NK-92 treated with Interleukin-12 subunit alpha and Interleukin-12 subunit beta, amount 100 ng/mL, for 24 hours (cell line): ENCODE results near the gene DYNC2H1.
"Not testable (repeated sequence)": the region's sequence is repeated elsewhere in the genome, so short reads cannot be mapped to it uniquely, and the experiment has no call there.

Experiments used
- DNase-seq: peaks from one replicate; lab custom pipeline; 2025; lab: John Stamatoyannopoulos, UW

The DYNC2H1 gene

GRCh38 chr11:103114836-103115235 is 5.6 kb downstream of the DYNC2H1 start:
- DNase-seq, result no peak

GRCh38 chr11:103125462-103125861 is 16.2 kb downstream of the DYNC2H1 start:
- no peak for DNase-seq

DNA sequence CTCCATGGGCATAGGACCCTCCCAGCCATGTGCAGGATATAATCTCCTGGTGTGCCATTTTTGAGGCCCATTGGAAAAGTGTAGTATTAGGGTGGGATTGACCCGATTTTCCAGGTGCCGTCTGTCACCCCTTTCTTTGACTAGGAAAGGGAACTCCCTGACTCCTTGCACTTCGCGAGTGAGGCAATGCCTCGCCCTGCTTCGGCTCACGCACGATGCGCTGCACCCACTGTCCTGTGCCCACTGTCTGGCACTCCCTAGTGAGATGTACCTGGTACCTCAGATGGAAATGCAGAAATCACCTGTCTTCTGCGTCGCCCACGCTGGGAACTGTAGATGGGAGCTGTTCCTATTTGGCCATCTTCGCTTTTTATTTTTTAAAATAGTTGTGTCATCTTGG is 32.8 kb downstream of the DYNC2H1 start:
- DNase-seq, result not testable (repeated sequence)

GRCh38 chr11:103147627-103148026 is 38.4 kb downstream of the DYNC2H1 start:
- DNase-seq, result no peak

DNA sequence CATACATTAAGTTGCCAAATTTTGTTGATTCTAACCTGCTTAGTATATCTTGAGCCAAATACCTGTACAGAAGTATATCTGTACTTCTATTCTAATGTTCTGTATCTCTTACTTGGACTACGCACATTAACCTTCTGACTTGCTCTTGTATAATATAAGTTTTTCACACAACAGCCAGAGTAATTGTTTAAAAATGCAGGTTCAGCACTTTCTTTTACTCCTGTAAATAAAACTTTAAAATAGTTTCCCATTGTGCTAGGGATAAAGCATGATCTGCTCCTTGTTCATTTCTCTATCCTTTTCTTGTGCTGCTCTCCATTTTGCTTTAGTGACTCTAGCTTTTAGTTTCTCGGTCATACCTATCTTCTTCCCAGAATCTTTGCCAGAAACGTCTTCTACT is 48.3 kb downstream of the DYNC2H1 start:
- DNase-seq, result no peak

DNA sequence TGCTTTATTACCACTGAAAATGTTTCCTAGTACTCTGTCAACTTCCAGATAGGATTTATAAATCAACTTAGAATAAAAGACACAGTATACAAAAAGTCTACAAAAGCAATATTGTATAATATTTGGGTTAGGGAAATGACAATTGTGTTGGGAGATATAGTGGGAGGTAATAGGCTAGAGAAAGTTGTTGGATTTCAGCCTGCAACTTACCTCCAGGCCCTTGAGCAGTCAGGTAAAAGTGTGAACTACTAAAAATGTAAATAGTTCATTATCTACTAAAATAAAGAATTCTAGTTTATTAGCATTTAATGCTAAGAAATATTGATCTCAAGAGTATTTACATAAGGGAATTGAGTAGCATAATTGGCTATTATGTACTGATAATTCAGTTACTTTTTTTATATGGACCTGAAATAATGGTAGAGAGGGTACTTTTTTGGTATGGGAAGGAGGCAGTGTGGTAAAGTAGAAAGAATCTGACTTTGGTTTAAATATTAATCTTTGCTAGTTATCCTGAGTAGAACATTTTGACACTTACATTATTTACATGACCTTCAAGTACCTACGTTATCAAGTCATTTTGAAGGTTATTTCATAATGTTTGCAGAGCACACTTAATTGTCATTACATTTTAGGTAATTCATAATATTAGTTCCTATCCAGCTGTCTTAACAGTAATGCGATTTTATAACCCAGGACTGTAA is 55.0 kb downstream of the DYNC2H1 start:
- no peak for DNase-seq

- no peak for DNase-seq
These were observed 57.9 kb downstream of the DYNC2H1 start for GRCh38 chr11:103167166-103167565.

DNA sequence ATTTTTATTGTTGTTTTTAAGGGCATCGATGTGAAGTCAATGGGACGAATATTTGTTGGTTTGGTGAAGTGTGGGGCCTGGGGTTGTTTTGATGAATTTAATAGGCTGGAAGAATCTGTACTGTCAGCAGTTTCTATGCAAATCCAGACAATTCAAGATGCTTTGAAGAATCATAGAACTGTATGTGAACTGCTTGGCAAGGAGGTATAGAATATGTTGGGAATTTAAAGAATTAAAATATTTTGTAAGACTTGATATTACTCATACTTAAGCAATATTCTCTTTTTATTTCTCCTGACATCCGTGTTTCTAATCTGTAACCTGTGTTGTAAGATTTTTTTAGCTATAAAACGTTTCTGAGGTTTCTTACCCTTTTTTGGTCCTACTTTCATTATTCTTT is 61.6 kb downstream of the DYNC2H1 start:
- DNase-seq, result no peak

GRCh38 chr11:103175461-103176129 is 66.4 kb downstream of the DYNC2H1 start:
- DNase-seq, result no peak

DNA sequence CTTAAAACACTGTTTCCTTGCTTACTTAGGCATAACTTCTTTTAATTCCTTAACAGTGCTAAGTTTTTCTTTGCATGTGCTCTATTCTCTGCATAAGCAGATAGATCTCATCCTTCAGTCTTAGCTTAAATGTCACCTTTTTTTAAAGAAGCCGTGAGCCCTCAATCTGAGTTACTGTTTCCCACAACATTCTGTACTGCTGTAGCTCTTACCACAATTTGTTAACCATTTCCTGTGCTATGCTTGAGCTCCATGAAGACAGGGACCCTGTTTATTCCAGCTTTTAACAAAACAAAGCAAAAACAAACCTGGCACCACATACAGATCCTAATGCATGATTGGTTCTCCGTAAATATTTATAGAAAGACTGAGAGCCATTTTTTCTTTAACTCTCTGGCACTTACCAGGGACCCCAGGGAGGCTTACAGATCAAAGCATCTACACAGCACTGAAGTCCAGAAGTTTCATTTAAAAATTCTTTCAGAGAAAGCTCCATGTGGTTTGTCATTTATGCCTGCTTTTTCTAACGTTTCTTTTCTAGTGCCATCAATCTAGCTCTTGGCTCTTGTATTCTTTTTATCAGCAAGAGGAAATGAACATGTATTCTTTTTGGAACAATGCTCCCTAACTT is 74.9 kb downstream of the DYNC2H1 start:
- no peak for DNase-seq

DNA sequence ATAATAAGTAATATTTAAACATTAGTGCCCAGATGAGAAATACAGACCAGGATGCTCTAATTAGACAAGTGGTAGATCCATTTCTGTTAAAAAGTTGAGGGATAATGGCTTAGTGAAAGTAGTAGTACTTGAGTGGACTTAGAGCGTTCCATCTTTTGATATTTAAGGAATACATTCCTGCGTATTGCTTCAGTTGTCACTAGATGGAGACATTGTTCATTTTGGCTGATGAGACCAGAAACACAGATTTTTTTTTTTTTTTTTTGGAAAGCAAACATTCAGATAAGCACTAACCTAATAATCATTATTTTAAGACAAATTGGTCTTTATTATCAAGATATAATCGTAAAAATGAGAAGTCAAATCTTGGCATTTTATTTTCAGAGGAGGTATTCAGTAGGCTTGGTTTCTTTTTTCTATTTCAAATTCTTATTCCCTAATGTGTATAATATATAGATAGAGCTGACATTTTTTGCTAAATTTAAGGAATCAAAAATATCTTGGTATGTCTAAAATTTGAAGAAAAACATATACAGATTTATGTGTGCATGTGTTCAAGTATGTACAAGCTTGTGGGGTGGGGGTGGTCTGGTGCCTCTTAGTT is 92.9 kb downstream of the DYNC2H1 start:
- no peak for DNase-seq

GRCh38 chr11:103210543-103210942 is 101.3 kb downstream of the DYNC2H1 start:
- no peak for DNase-seq

DNA sequence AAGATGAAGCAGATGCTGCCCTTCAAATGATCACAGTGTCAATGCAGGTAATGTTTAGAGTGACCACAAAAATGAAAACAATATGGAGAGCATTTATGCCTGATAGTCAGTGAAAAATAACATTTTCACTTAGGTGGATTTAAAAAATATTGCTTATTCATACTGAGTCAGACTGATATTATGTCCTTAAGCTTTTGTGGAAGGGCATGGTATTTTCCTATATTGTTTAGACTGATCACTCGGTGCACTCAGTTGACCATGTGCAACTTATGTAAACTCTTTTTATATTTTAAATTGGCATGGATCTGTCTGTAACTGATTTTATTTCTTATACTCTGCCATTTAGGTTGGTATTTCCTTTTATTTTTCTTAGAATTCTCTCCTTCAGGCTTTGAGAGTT is 106.6 kb downstream of the DYNC2H1 start:
- DNase-seq, result no peak

DNA sequence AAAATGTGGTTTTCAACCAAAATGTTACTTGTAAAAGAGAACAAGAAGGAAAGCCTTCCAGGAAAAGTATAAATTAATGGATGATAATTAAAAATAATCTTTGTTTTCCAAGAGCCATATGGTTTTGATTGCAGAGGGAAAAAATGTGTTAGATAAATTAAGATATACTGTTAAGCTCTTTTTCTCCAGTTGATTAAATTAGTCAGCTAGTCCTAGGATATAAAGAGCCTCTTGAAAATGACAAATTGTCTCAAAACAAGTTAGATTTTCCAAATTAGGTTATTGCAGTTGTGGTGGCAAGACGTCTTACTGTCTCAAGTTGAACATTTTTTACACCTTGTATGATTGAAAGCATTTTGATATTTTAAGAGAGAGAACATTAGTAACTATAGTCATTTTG is 110.9 kb downstream of the DYNC2H1 start:
- DNase-seq, result no peak

- no peak for DNase-seq
These were observed 113.6 kb downstream of the DYNC2H1 start for GRCh38 chr11:103222806-103223205.

- DNase-seq, result no peak
These were observed 119.6 kb downstream of the DYNC2H1 start for GRCh38 chr11:103228807-103229206.

- DNase-seq, result no peak
These were observed 125.7 kb downstream of the DYNC2H1 start for GRCh38 chr11:103234974-103235373.

DNA sequence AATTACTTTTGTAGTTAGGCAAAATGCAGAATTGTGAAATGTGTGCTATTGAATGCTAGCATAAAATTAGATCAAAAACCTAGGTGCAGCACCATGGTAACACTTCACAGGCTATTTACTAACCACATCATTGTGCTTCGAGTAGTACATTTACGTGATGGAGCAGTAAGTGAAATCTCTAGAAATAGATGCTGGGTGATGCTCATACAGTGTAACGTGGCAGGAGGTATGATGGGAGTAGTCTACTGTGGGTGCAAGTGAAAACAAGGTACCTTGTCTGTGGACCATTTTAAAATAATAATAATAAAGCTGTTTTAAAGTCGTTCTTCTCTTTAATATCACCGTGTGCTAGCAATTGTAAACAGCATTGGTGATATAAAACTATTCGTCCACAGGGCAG is 132.3 kb downstream of the DYNC2H1 start:
- no peak for DNase-seq

DNA sequence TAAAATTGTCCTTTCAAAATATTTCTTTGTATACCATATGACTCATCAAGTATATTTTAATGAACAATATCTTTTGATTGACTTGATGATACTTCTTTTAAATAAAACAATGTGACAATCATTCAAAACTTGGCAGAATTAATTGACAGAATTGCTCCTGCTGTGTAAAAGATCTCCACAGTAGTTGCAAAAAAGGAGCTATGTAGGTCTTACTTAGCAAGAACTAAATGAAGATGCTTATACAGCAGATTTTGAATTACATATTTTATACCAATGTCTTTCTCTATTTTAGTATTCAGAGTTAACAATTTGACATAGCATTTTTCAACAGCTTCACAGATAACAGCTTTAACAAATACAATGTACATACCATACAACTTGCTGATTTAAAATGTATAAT is 144.9 kb downstream of the DYNC2H1 start:
- no peak for DNase-seq

GRCh38 chr11:103257360-103257759 is 148.1 kb downstream of the DYNC2H1 start:
- DNase-seq, result no peak

- DNase-seq, result no peak
These were observed 157.1 kb downstream of the DYNC2H1 start for GRCh38 chr11:103266167-103266831.

DNA sequence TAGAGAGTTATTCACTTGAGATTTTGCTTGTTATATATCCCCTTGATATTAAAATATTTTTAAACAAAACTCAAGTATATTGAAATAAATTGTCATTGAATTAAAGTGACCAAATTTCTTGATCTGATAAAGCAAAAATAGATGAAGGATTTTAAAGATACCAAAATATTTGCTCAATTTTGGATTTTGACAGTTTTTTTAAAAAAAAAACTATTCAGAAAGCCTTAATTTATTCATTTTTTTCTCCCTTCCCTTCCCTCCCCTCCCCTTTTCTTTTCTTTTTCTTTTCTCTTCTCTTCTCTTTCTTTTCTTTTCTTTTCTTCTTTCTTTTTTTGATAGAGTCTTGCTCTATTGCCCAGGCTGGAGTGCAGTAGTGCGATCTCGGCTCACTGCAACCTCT is 163.7 kb downstream of the DYNC2H1 start:
- no peak for DNase-seq
